HepG2 (cell line): ENCODE data around the gene PARD3. TPM values are rescaled to one million over a fixed set of nuclear protein-coding genes. Genes with fewer than 3 reads are reported as not detected.

Experiments
- ATAC-seq: fragments of 200-7000 bp; cut with Tn5 transposase; 3 replicates; pipeline ENCODE4 v1.9.1; 2020; ENCODE audit warnings: mild to moderate bottlenecking, moderate library complexity
- BruUV-seq: library from RNA; stranded (reverse); fragments of 400-500 nt; replicated peaks from 2 replicates; lab custom pipeline; 2021; lab: Mats Ljungman, UMichigan
- CTCF ChIA-PET: fragments of 300-600 bp; formaldehyde crosslinking; extraction: SDS; loops from one replicate; lab custom pipeline; 2021; ENCODE audit warnings: low total read pairs, inconsistent platforms, low intra/inter-chr PET ratio; lab: Yijun Ruan, JAX
- POLR2A ChIA-PET: fragments of 350-600 bp; sonication (Branson Sonifier 250); formaldehyde crosslinking; loops from one replicate; lab custom pipeline; 2020; ENCODE audit warnings: antibody characterized with exemption, inconsistent platforms; lab: Yijun Ruan, JAX
- DNase-seq: peaks from one replicate; pipeline ENCODE4 v3.0.0-alpha.2; 2015; ENCODE audit warnings: low spot score
- FAIRE-seq: peaks from 3 replicates; lab custom pipeline; 2011; peaks lifted over from hg19 to GRCh38; lab: Jason Lieb, UNC
- H2AFZ ChIP-seq: one replicate; pipeline ENCODE4 v1.6.1; 2011; ENCODE audit warnings: low read length, inconsistent platforms
- H3K27ac ChIP-seq: fragments of 300-600 bp; 3 replicates; pipeline ENCODE4 v1.8.0; 2011; ENCODE audit warnings: mixed run types, mild to moderate bottlenecking, mixed read lengths, low read length, inconsistent platforms; ENCODE audit not compliant: insufficient read depth; ENCODE audit errors: extremely low read length
- H3K27me3 ChIP-seq, 2 experiments: fragments of 200-600 bp in 1 of 2; 2 replicates in 1 of 2; 3 replicates in 1 of 2; pipeline versions ENCODE4 v1.6.0 to v1.8.0; 2011; ENCODE audit warnings: low read length in 2 of 2, mild to moderate bottlenecking in 2 of 2, moderate library complexity in 2 of 2, inconsistent platforms in 1 of 2; ENCODE audit not compliant: insufficient read depth in 2 of 2, control insufficient read depth in 1 of 2
- H3K36me3 ChIP-seq, 2 experiments: fragments of 200-600 bp in 1 of 2; replicated peaks in 1 of 2; 2 replicates in 1 of 2; 3 replicates in 1 of 2; pipeline versions ENCODE4 v1.5.1 to v1.8.0; 2011; ENCODE audit warnings: low read length in 2 of 2, inconsistent platforms in 1 of 2; ENCODE audit not compliant: insufficient read depth in 2 of 2, control insufficient read depth in 1 of 2
- H3K4me1 ChIP-seq: 2 replicates; pipeline ENCODE4 v1.5.1; 2012; ENCODE audit warnings: low read length, inconsistent platforms; ENCODE audit not compliant: insufficient read depth
- H3K4me2 ChIP-seq: 2 replicates; pipeline ENCODE4 v1.6.0; 2011; ENCODE audit warnings: low read depth, low read length, inconsistent platforms
- H3K4me3 ChIP-seq, 3 experiments: fragments of 200-600 bp in 1 of 3; sonication (generic), shearing (Covaris generic) in 1 of 3; replicated peaks in 1 of 3; 2 replicates each; pipeline ENCODE4 v1.5.1; 2011 to 2016; ENCODE audit warnings: low read length in 3 of 3, inconsistent platforms in 2 of 3, low read depth in 2 of 3, mild to moderate bottlenecking in 2 of 3, control low read depth in 1 of 3, mixed read lengths in 1 of 3; ENCODE audit not compliant: insufficient read depth in 1 of 3
- H3K79me2 ChIP-seq: one replicate; pipeline ENCODE4 v1.6.1; 2011; ENCODE audit warnings: low read length, inconsistent platforms; ENCODE audit not compliant: insufficient read depth
- H3K9ac ChIP-seq: 2 replicates; pipeline ENCODE4 v1.6.0; 2011; ENCODE audit warnings: mild to moderate bottlenecking, low read depth, low read length, inconsistent platforms; ENCODE audit not compliant: insufficient read depth
- H3K9me3 ChIP-seq: 2 replicates; pipeline ENCODE4 v1.5.1; 2012; ENCODE audit warnings: mild to moderate bottlenecking, low read length
- H4K20me1 ChIP-seq: 2 replicates; pipeline ENCODE4 v1.6.0; 2011; ENCODE audit warnings: inconsistent platforms, mild to moderate bottlenecking, low read length, moderate library complexity; ENCODE audit not compliant: insufficient read depth
- BHLHE40 ChIP-seq: IDR thresholded peaks from 2 replicates; pipeline ENCODE4 v1.6.1; 2011; ENCODE audit warnings: low read length, improper control_type of control experiment
- ELF4 ChIP-seq: sonication (generic); formaldehyde crosslinking; IDR thresholded peaks from 2 replicates; pipeline ENCODE4 v1.5.0; 2020; ENCODE audit warnings: missing genetic modification reagents, mild to moderate bottlenecking, moderate library complexity, borderline replicate concordance
- GMEB1 ChIP-seq: sonication (generic); formaldehyde crosslinking; IDR thresholded peaks from 2 replicates; pipeline ENCODE4 v1.5.1; 2020; ENCODE audit warnings: missing genetic modification reagents, mild to moderate bottlenecking, borderline replicate concordance
- MIER2 ChIP-seq: IDR thresholded peaks from 2 replicates; pipeline ENCODE4 v1.6.1; 2016; ENCODE audit warnings: missing biosample characterization, missing genetic modification reagents
- RFX1 ChIP-seq: fragments of 450-650 bp; IDR thresholded peaks from 2 replicates; pipeline ENCODE4 v1.6.1; 2017
- SMYD3 ChIP-seq: sonication (generic); formaldehyde crosslinking; IDR thresholded peaks from 2 replicates; pipeline ENCODE4 v1.8.1; 2023; ENCODE audit warnings: mild to moderate bottlenecking, missing genetic modification reagents
- ZBTB20 ChIP-seq: sonication (generic); formaldehyde crosslinking; IDR thresholded peaks from 2 replicates; pipeline ENCODE4 v1.8.1; 2023; ENCODE audit warnings: missing genetic modification reagents, low read depth, mild to moderate bottlenecking, borderline replicate concordance
- ZBTB26 ChIP-seq: IDR thresholded peaks from 2 replicates; pipeline ENCODE4 v1.6.1; 2016; ENCODE audit warnings: missing compliant biosample characterization, missing genetic modification reagents, borderline replicate concordance
- ZFY ChIP-seq: sonication (generic); formaldehyde crosslinking; IDR thresholded peaks from 2 replicates; pipeline ENCODE4 v1.4.0; 2020; ENCODE audit warnings: missing genetic modification reagents
- ZKSCAN1 ChIP-seq: fragments of 150-350 bp; IDR thresholded peaks from 2 replicates; pipeline ENCODE4 v1.6.1; 2014; ENCODE audit warnings: low read length
- ZNF572 ChIP-seq: sonication (generic); formaldehyde crosslinking; IDR thresholded peaks from 2 replicates; pipeline ENCODE4 v1.5.1; 2020; ENCODE audit warnings: mild to moderate bottlenecking, missing genetic modification reagents
- ZNF687 ChIP-seq: sonication (generic); formaldehyde crosslinking; IDR thresholded peaks from 2 replicates; pipeline ENCODE4 v1.5.1; 2020; ENCODE audit warnings: mild to moderate bottlenecking, missing genetic modification reagents, moderate library complexity
- WGBS: methylation state at CpG from one replicate; pipeline ENCODE4 v1.1.6; 2017; ENCODE audit warnings: low lambda C conversion rate; 5-methylcytosine and 5-hydroxymethylcytosine counted together
- in situ Hi-C: cut with HindIII; loops from 2 replicates; pipeline ENCODE4 v1.10.0; 2017; ENCODE audit warnings: low pct_unique_long_range_greater_than_20kb; ENCODE audit not compliant: extremely low pct_ligation_motif_present
- intact Hi-C: fragments of 100-400 bp; cut with micrococcal nuclease; formaldehyde crosslinking; loops from one replicate; pipeline ENCODE4 v1.10.0; 2022; ENCODE audit not compliant: unreplicated experiment
- polyA plus RNA-seq, 8 experiments: library from polyadenylated mRNA; depleted of rRNA in 3 of 8; stranded (reverse) in 7 of 8; unstranded in 1 of 8; fragments of >200 nt; fragmentation: Illumina TruSeq in 4 of 8; extraction: Trizol in 4 of 8; gene quantifications; 2 replicates each; pipeline versions ENCODE4 v1.2.1 to v1.2.3, GENCODE V29; 2011 to 2016; ENCODE audit warnings: low read depth in 4 of 8, missing spikeins in 1 of 8, mixed read lengths in 1 of 8; ENCODE audit not compliant: insufficient read depth in 1 of 8
- total RNA-seq, 5 experiments: library from RNA; depleted of rRNA; stranded (reverse); fragments of >200 nt; fragmentation: Illumina TruSeq; extraction: Trizol; gene quantifications; 2 replicates each; pipeline ENCODE4 v1.2.3, GENCODE V29; 2016; ENCODE audit warnings: low read depth in 1 of 5

The PARD3 gene
- total and polyA plus RNA-seq, 2 of the 13 experiments (the other 11 are each of a cell fraction or from before 2014, with no cell fraction given) = 40.9 to 60.0 TPM

DNA sequence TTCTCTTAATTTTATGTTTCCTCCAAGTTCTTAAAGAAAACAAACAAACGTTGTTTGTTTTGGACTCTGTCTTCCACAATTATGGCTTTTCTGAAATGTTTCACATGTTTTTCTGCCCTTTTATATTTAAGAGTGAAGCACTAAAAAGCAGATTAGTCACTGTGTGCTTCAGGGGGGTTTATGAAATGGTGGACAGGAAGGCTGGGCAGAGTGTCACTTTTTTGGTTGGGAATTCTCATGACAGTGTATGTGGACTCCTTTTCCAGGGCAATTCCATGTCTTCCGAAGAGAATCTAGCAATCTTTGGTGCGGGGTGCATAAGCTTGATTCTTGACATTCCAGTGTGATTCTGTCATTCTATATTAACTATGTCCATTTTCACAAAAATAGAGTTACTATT, 669.4 kb downstream of the PARD3 start:
- intact Hi-C loops (no loop called here), in situ Hi-C loops (loop anchor here (25.0 kb wide), 1 partner anchor 492 kb away; no protein-coding TSS in a partner anchor)
- POLR2A ChIA-PET = no interaction called here
- no peaks in the 10 kb centered on the region for H3K36me3 ChIP-seq
- no peak overlapping the region for H3K4me2 ChIP-seq
- H3K27ac ChIP-seq = no peak overlapping the region
- CTCF ChIA-PET = no interaction called here
- DNase-seq = no peak
- H4K20me1 ChIP-seq = no peaks in the 10 kb centered on the region
- no peak for TF ChIP-seq ZFY
- no peak for TF ChIP-seq ZBTB26
- TF ChIP-seq BHLHE40 = no peak
- no peak for TF ChIP-seq ZNF687 (CRISPR knock-in tag)
- TF ChIP-seq ELF4 (CRISPR knock-in tag) = no peak
- TF ChIP-seq SMYD3 (CRISPR knock-in tag) = no peak
- no peak for TF ChIP-seq ZBTB20 (CRISPR knock-in tag)
- TF ChIP-seq ZNF572 (CRISPR knock-in tag) = no peak
- no peak for TF ChIP-seq GMEB1 (CRISPR knock-in tag)
- TF ChIP-seq RFX1 = no peak
- no peak for TF ChIP-seq MIER2 (CRISPR knock-in tag)
- no peak for TF ChIP-seq ZKSCAN1
- H3K27me3 ChIP-seq = no peaks in the 10 kb centered on the region
- no peak for ATAC-seq
- no peak for FAIRE-seq
- H3K4me3 ChIP-seq = no peak overlapping the region
- H3K4me1 ChIP-seq = 0 out of 2 replicates have a peak, but pooled peaks cover 5% of the 10 kb centered on the region
- BruUV-seq = no TSS peak
- H3K9me3 ChIP-seq = no peaks in the 10 kb centered on the region
- no peak overlapping the region for H2AFZ ChIP-seq
- no peak overlapping the region for H3K9ac ChIP-seq
- H3K79me2 ChIP-seq = no peaks in the 10 kb centered on the region
- 97% methylated on average over 3 of the region's 3 CpGs for WGBS
